H9 (cell line): ENCODE results near the gene TMA16. TPM values are rescaled to one million over a fixed set of nuclear protein-coding genes. Genes with fewer than 3 reads are reported as not detected.

Experiments
- DNase-seq: peaks from one replicate; pipeline ENCODE4 v3.0.0-alpha.2; 2017
- H2AFZ ChIP-seq: one replicate; pipeline ENCODE4 v1.6.1; 2013; ENCODE audit warnings: mild to moderate bottlenecking, low read length, control low read depth, moderate library complexity
- H2AK5ac ChIP-seq: 2 replicates; pipeline ENCODE4 v1.6.1; 2013; ENCODE audit warnings: low read length, control low read depth, mixed read lengths; ENCODE audit not compliant: insufficient read length
- H2BK120ac ChIP-seq: one replicate; pipeline ENCODE4 v1.6.1; 2013; ENCODE audit warnings: low read depth, mild to moderate bottlenecking, low read length, control low read depth, inconsistent platforms; ENCODE audit not compliant: poor library complexity, severe bottlenecking
- H2BK12ac ChIP-seq: 2 replicates; pipeline ENCODE4 v1.6.1; 2013; ENCODE audit warnings: low read length, control low read depth, mixed read lengths, low read depth; ENCODE audit not compliant: insufficient read length
- H2BK15ac ChIP-seq: 2 replicates; pipeline ENCODE4 v1.6.1; 2013; ENCODE audit warnings: low read depth, low read length, control low read depth
- H2BK20ac ChIP-seq: one replicate; pipeline ENCODE4 v1.6.1; 2013; ENCODE audit warnings: low read depth, mild to moderate bottlenecking, low read length, control low read depth, inconsistent platforms; ENCODE audit not compliant: poor library complexity, severe bottlenecking
- H2BK5ac ChIP-seq: 2 replicates; pipeline ENCODE4 v1.6.1; 2013; ENCODE audit warnings: low read length, control low read depth, mixed read lengths; ENCODE audit not compliant: insufficient read length
- H3K14ac ChIP-seq: 2 replicates; pipeline ENCODE4 v1.6.1; 2013; ENCODE audit warnings: low read length, control low read depth; ENCODE audit not compliant: insufficient read depth
- H3K18ac ChIP-seq: 2 replicates; pipeline ENCODE4 v1.6.1; 2013; ENCODE audit warnings: low read depth, mild to moderate bottlenecking, mixed read lengths, low read length, control low read depth; ENCODE audit not compliant: insufficient read length
- H3K23ac ChIP-seq: 2 replicates; pipeline ENCODE4 v1.6.1; 2013; ENCODE audit warnings: low read length, control low read depth, mixed read lengths, low read depth; ENCODE audit not compliant: insufficient read length
- H3K23me2 ChIP-seq: 2 replicates; pipeline ENCODE4 v1.6.1; 2013; ENCODE audit warnings: low read depth, mild to moderate bottlenecking, mixed read lengths, low read length, control low read depth; ENCODE audit not compliant: insufficient read length, poor library complexity, severe bottlenecking
- H3K27ac ChIP-seq: 2 replicates; pipeline ENCODE4 v1.5.1; 2013; ENCODE audit warnings: low read length, control low read depth, mixed read lengths, low read depth; ENCODE audit not compliant: insufficient read length
- H3K27me3 ChIP-seq: 2 replicates; pipeline ENCODE4 v1.6.1; 2013; ENCODE audit warnings: low read length, control low read depth, inconsistent platforms; ENCODE audit not compliant: insufficient read depth
- H3K4ac ChIP-seq: 2 replicates; pipeline ENCODE4 v1.6.1; 2013; ENCODE audit warnings: low read depth, mild to moderate bottlenecking, control low read depth, inconsistent platforms, low read length, moderate library complexity
- H3K4me1 ChIP-seq: 2 replicates; pipeline ENCODE4 v1.6.1; 2013; ENCODE audit warnings: low read length, control low read depth, inconsistent platforms; ENCODE audit not compliant: insufficient read depth
- H3K4me2 ChIP-seq: 2 replicates; pipeline ENCODE4 v1.6.1; 2013; ENCODE audit warnings: low read length, control low read depth, mixed read lengths; ENCODE audit not compliant: insufficient read length, insufficient read depth
- H3K56ac ChIP-seq: 2 replicates; pipeline ENCODE4 v1.6.1; 2013; ENCODE audit warnings: low read depth, mild to moderate bottlenecking, mixed read lengths, low read length, control low read depth; ENCODE audit not compliant: insufficient read length
- H3K79me1 ChIP-seq: 2 replicates; pipeline ENCODE4 v1.6.1; 2013; ENCODE audit warnings: low read depth, mild to moderate bottlenecking, moderate library complexity, low read length, control low read depth, inconsistent platforms; ENCODE audit not compliant: insufficient read depth, poor library complexity, severe bottlenecking
- H3K79me2 ChIP-seq: 2 replicates; pipeline ENCODE4 v1.6.1; 2013; ENCODE audit warnings: low read length, control low read depth, inconsistent platforms; ENCODE audit not compliant: insufficient read depth
- H3K9ac ChIP-seq: 2 replicates; pipeline ENCODE4 v1.6.1; 2013; ENCODE audit warnings: low read length, control low read depth, mixed read lengths; ENCODE audit not compliant: insufficient read length; ENCODE audit errors: extremely low read depth
- H3K9me3 ChIP-seq: one replicate; pipeline ENCODE4 v1.6.1; 2013; ENCODE audit warnings: low read depth, low read length, inconsistent platforms; ENCODE audit not compliant: control insufficient read depth
- H3T11ph ChIP-seq: one replicate; pipeline ENCODE4 v1.6.1; 2013; ENCODE audit warnings: mild to moderate bottlenecking, low read length, control low read depth, inconsistent platforms
- H4K20me1 ChIP-seq: one replicate; pipeline ENCODE4 v1.6.1; 2013; ENCODE audit not compliant: control insufficient read depth, insufficient read length, insufficient read depth
- H4K5ac ChIP-seq: 2 replicates; pipeline ENCODE4 v1.6.1; 2013; ENCODE audit warnings: low read depth, mild to moderate bottlenecking, mixed read lengths, low read length, control low read depth; ENCODE audit not compliant: insufficient read length
- H4K8ac ChIP-seq: replicated peaks from 2 replicates; pipeline ENCODE4 v1.6.1; 2013; ENCODE audit warnings: low read length, control low read depth, mixed read lengths, low read depth; ENCODE audit not compliant: insufficient read length
- H4K91ac ChIP-seq: 2 replicates; pipeline ENCODE4 v1.6.1; 2013; ENCODE audit warnings: low read depth, mild to moderate bottlenecking, moderate library complexity, mixed read lengths, low read length, control low read depth; ENCODE audit not compliant: insufficient read length
- H3K27ac Mint-ChIP-seq, 3 experiments: 2 replicates in 2 of 3; 3 replicates in 1 of 3; pipeline ENCODE4 v1.8.0; 2020 to 2021; ENCODE audit warnings: mixed read lengths in 3 of 3, mild to moderate bottlenecking in 1 of 3, moderate library complexity in 1 of 3
- H3K27me3 Mint-ChIP-seq: 2 replicates; pipeline ENCODE4 v1.8.0; 2021; ENCODE audit warnings: low read depth, mild to moderate bottlenecking, moderate library complexity, mixed read lengths
- H3K36me3 Mint-ChIP-seq, 3 experiments: 2 replicates in 2 of 3; 3 replicates in 1 of 3; pipeline ENCODE4 v1.8.0; 2020 to 2021; ENCODE audit warnings: low read depth in 3 of 3, mixed read lengths in 3 of 3; ENCODE audit not compliant: insufficient read depth in 1 of 3
- H3K4me1 Mint-ChIP-seq, 2 experiments: 2 replicates each; pipeline ENCODE4 v1.8.0; 2020; ENCODE audit warnings: mixed read lengths in 2 of 2
- H3K4me3 Mint-ChIP-seq, 2 experiments: 2 replicates in 1 of 2; 3 replicates in 1 of 2; pipeline ENCODE4 v1.8.0; 2020 to 2021; ENCODE audit warnings: mild to moderate bottlenecking in 2 of 2, mixed read lengths in 2 of 2, moderate library complexity in 1 of 2
- H3K9me3 Mint-ChIP-seq, 2 experiments: 2 replicates in 1 of 2; 3 replicates in 1 of 2; pipeline ENCODE4 v1.8.0; 2020; ENCODE audit warnings: mild to moderate bottlenecking in 2 of 2, mixed read lengths in 2 of 2, moderate library complexity in 1 of 2
- WGBS: extraction: QIAGEN DNeasy Blood & Tissue Kit; methylation state at CpG from one replicate; pipeline ENCODE4 v1.1.7; 2013; ENCODE audit warnings: missing lambda C conversion rate, low lambda C conversion rate, mixed read lengths; ENCODE audit not compliant: insufficient read length; ENCODE audit errors: extremely low coverage; 5-methylcytosine and 5-hydroxymethylcytosine counted together
- total RNA-seq: library from RNA; stranded (reverse); gene quantifications from 2 replicates; pipeline ENCODE4 v1.2.1, GENCODE V29; 2021
- TF ChIP-seq, protein P1 (sequence below): fragments of 200-600 bp; sonication (generic); conservative IDR thresholded peaks from 3 replicates; pipeline ENCODE4 v1.8.0; 2021; ENCODE audit warnings: antibody characterized with exemption, mild to moderate bottlenecking

Gene TMA16
- total RNA-seq, 1 experiment from 2014 or later, result 61.3 TPM

DNA sequence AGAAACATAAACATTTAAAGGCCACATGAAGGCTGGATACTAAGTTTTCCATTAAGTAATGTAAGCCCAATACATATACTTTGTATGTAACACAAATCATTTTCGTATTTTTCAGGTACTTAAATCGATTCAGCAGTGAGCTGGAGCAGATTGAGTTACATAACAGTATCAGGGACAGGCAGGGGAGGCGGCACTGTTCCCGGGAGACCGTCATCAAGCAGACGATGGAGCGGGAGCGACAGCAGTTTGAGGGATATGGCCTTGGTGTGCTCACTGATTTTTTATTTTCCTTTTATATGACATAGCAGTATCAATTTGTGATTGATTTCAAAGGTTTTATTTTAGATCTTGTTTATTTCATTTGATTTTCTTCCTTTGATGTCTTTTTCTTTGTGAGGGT lies 20.7 kb downstream of the TMA16 start:
- H3K79me1 ChIP-seq, result no peaks in the 10 kb centered on the region
- H3K36me3 Mint-ChIP-seq, result peaks cover 33 to 78% (median 73%) of the 10 kb centered on the region in 3 experiments; a peak in 6 of 7 replicates

More for the DNA sequence above, 20.7 kb downstream of the TMA16 start:
- no peak overlapping the region for H3K4ac ChIP-seq
- H2AFZ ChIP-seq, result no peak overlapping the region
- no peak overlapping the region for H3K27ac Mint-ChIP-seq
- no peaks in the 10 kb centered on the region for H3K27me3 ChIP-seq
- no peak overlapping the region for H3K9ac ChIP-seq
- H2BK15ac ChIP-seq, result no peak overlapping the region
- no peak overlapping the region for H2BK120ac ChIP-seq
- H3K4me3 Mint-ChIP-seq, result no peak overlapping the region
- H2BK12ac ChIP-seq, result no peak overlapping the region
- H2BK20ac ChIP-seq, result no peak overlapping the region
- DNase-seq, result no peak
- no peak overlapping the region for H2AK5ac ChIP-seq
- H3K79me2 ChIP-seq, result no peaks in the 10 kb centered on the region
- no peaks in the 10 kb centered on the region for H3K27me3 Mint-ChIP-seq
- H3K9me3 ChIP-seq, result no peaks in the 10 kb centered on the region
- H4K20me1 ChIP-seq, result no peaks in the 10 kb centered on the region
- no peak overlapping the region for H4K91ac ChIP-seq
- no peak overlapping the region for H3T11ph ChIP-seq
- no peak overlapping the region for H3K27ac ChIP-seq
- H3K56ac ChIP-seq, result no peak overlapping the region
- no peak overlapping the region for H3K23ac ChIP-seq
- no CpG with 5 or more reads among the region's 8 CpGs for WGBS
- H3K4me2 ChIP-seq, result no peak overlapping the region
- no peaks in the 10 kb centered on the region for H3K9me3 Mint-ChIP-seq
- H4K5ac ChIP-seq, result no peak overlapping the region
- H4K8ac ChIP-seq, result no peak overlapping the region
- H2BK5ac ChIP-seq, result no peak overlapping the region
- TF ChIP-seq, protein P1, sequence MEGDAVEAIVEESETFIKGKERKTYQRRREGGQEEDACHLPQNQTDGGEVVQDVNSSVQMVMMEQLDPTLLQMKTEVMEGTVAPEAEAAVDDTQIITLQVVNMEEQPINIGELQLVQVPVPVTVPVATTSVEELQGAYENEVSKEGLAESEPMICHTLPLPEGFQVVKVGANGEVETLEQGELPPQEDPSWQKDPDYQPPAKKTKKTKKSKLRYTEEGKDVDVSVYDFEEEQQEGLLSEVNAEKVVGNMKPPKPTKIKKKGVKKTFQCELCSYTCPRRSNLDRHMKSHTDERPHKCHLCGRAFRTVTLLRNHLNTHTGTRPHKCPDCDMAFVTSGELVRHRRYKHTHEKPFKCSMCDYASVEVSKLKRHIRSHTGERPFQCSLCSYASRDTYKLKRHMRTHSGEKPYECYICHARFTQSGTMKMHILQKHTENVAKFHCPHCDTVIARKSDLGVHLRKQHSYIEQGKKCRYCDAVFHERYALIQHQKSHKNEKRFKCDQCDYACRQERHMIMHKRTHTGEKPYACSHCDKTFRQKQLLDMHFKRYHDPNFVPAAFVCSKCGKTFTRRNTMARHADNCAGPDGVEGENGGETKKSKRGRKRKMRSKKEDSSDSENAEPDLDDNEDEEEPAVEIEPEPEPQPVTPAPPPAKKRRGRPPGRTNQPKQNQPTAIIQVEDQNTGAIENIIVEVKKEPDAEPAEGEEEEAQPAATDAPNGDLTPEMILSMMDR, result no peak
- no peak overlapping the region for H3K14ac ChIP-seq
- no peaks in the 10 kb centered on the region for H3K23me2 ChIP-seq
- no peak overlapping the region for H3K18ac ChIP-seq
- no peaks in the 10 kb centered on the region for H3K4me1 ChIP-seq
- no peaks in the 10 kb centered on the region for H3K4me1 Mint-ChIP-seq
